HG02610 (cell line): Measurements from ENCODE around the gene OLFML1.
"Not testable (repeated sequence)": the region's sequence is repeated elsewhere in the genome, so short reads cannot be mapped to it uniquely, and the experiment has no call there.

Experiments used
- ATAC-seq: cut with Tn5 transposase; IDR thresholded peaks from one replicate; pipeline ENCODE4 v1.9.1; 2021; ENCODE audit warnings: mild to moderate bottlenecking, moderate library complexity; ENCODE audit not compliant: unreplicated experiment

The OLFML1 gene

DNA sequence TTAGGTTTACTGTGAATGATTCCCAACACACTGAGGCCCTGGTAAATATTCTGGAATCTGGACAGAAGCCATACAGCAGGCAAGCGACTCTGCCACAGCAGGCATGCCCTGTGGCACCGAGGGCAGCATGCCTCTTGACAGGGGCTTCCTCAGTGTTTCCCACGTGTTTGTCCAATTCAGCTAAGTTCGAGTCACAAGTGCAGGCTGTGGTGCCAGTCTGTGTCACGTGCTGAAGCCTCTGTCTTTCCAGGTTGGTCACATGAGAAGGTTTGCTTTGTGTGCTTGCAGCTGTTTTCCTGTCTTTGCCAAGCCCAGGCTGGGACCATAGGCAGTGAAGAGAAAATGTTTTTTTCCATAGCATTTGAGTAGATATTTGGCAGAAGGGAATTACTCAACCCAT, 26.1 kb downstream of the OLFML1 start:
- no peak for ATAC-seq

DNA sequence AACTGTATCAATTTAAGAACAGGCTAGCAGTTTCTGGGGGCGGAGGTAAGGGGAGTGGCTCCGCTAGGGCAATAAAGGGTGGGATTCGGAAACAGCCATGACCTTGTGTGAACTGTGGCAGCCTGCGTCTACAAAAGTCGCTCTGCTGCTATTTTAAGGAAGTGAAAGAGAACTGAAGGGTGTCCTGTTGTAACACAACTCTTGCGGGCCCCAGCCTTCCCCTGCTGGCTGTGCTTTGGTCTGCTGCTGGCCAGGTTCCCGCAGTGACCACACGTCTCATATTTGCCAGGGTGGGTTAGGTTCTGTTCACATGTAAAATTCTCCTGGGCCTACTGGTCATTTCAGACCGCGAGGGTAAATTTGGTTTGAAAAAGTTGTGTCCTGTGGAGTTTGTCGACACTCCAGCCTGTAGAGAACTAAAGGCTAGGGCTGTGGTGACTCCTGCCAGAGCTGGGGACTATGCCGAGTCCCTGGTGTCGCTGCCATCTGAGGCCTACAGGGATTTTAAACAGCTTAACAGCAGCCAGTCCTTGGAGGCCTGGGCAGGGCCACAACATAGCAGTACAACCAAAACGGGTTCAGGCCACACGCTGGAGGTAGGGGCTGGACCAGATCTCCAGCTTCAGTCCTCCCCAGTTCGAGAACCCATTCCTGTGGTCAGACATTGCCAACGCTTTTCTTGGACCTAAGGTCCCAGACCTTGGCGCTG, 27.4 kb downstream of the OLFML1 start:
- peak; percentile 64 for ATAC-seq

DNA sequence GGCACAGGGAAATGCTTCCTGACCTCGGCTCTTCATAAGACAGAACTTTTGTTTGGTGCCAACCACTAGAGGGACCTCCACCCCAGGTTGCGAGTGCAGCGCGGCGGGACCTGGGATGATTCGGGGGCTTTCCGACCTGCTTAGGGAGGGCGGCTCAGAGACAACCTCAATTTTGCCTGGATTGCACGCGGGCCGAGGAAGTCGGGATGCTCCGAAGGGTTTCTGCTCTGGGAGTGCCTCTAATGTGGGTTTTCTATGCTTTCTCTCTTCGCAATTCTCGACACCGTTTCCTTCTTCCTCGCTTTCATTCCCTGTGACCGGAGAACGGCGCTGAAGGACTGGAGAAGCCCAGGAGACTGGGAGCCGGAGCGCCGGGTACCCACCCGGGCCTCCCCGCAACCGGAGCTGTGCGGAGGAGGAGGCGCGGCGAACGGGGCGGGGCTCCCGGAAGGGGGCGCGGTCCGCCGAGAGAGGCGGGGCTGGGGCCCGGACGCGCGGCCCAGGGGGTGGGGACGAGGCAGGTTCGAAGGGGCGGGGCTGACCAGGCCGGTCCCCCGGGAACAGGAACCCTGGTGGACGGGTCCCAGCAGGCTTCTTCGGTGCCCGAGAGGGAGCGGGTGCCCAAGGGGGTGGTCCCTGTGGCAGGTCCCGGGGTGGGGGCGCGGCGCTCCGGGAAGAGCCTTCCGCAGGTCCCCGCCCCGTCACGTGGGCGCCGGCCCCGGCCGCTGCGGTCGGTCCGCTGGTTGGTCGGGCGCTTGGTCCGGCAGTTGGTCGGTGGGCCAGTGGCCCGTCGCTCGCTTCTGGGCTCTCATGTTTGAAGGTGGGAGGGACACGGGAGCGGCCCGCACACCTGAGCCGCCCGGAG, 28.2 kb downstream of the OLFML1 start, which contains the start of gene PPFIBP2:
PPFIBP2 (plus strand) TSS at position 766 of the 865 bp plus-strand sequence. CDS start 35,477 bp downstream, outside the sequence.
- peak; percentile 74 for ATAC-seq

DNA sequence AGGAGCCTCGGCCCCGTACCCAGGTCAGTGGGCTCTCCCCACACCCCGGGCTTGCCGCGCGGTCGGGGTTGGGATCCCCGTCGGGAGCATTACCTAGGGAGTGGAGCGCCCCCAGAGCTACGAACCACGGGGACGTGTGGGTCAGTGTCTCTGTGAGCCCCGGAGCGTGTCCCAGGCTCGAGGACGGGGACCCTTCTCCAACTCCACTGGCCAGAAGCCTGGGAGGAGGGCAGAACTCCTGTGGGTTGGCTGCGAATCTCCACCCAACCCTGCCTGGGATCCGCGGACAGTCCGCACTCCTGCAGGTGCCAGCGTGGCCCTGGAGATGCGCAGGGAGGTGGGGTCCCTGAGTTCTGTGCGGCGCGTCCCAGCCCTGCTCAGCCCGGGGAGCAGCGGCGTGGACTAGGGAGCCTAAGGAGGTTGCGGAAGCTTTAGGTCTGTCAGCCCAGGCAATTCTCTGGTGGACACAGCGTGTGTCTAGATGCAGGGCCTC, 28.8 kb downstream of the OLFML1 start:
- ATAC-seq: no peak

DNA sequence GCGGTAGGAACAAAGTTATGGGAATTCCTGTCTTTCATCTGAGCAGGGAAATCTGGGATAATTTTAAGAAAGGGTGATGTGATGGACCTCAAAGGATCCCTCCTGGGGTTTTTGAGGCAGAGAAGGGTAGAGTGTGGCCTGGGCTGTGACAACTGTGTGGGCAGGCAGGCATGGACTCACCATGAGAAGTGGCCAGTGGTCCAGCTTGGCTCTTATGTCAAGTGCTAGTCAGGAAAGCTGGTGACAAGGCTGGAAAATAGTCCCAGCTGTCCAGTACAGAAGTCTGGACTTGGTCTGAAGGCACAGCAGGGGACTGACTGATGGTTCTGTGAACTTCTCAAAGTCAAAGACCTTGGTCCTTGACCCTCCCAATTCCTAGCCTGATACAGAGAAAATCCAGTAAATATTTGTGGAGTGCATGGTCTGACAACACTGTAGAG, 30.2 kb downstream of the OLFML1 start:
- no peak for ATAC-seq

DNA sequence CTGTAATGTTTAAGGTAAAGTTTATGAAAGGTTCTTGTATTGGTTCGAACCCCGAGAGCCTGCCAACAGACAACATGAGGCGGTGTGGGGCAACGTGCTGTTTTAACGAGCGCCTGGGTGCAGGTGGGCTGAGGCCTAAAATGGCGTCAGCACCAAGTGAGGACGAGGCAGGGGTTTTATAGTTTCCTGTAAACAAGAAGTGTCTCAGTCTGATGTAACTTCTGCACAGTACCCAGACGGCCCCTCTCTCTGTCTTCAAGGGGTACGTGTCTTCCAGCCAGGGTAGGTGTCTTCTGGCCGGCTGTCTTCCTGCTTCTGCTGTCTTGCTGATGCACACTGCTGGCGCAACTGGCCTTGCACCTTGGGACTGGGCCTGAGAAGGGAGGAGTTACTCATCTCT, 31.2 kb downstream of the OLFML1 start:
- ATAC-seq: no peak

DNA sequence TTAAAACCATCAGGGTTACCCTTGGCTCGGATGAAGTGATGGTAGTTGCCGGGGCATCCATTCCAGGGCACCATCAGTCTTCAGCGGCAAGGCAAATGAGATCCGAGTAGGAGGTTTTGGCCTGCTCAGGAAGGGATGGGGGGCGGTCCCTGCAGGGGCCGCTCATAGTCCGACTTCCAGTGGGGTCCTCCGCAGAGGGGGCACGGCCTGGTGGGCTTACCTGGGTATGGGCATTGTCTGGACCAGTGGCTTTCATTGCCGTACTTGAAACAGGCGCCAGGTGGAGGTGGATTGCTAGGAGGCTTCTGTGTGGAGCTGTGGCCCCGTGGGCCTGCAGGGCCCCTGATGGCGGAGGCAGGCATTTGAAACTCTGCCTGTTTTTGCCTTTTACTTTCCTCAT, 32.4 kb downstream of the OLFML1 start:
- not testable (repeated sequence) for ATAC-seq

DNA sequence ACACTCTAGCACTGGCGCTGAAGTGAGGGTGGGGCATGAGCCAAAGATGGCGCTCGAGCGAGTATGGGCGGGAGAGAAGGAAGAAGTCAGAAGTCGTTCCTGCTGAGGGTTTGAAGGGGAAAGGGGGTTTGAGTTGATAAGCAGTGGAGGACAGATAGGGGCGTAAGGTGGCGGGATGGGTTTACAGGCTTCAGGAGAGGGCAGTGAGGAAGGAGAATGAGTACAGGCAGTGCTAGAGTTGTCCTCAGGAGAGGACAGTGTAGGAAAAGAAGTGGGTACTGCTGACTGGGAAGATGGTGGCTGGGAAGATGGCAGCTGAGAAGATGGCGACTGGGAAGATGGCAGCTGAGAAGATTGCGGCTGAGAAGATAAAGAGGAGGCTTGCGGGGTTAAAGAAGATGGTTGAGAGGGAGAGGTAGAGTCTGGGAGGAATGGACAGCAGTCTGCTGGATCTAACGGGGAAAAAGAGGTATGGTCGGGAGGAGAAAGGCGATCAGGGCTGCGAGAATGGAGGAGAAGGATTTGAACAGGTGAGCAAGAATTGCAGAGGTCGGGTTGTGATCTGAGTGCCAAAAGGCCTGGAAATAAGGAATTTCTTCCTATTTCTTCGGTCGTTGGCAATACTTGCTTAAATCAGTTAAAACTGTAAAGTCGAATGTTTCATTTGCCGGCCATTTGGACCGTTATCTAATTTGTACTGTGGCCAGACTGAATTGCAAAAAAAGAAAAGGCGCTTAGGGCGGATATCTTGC, 33.7 kb downstream of the OLFML1 start:
- ATAC-seq: no peak

DNA sequence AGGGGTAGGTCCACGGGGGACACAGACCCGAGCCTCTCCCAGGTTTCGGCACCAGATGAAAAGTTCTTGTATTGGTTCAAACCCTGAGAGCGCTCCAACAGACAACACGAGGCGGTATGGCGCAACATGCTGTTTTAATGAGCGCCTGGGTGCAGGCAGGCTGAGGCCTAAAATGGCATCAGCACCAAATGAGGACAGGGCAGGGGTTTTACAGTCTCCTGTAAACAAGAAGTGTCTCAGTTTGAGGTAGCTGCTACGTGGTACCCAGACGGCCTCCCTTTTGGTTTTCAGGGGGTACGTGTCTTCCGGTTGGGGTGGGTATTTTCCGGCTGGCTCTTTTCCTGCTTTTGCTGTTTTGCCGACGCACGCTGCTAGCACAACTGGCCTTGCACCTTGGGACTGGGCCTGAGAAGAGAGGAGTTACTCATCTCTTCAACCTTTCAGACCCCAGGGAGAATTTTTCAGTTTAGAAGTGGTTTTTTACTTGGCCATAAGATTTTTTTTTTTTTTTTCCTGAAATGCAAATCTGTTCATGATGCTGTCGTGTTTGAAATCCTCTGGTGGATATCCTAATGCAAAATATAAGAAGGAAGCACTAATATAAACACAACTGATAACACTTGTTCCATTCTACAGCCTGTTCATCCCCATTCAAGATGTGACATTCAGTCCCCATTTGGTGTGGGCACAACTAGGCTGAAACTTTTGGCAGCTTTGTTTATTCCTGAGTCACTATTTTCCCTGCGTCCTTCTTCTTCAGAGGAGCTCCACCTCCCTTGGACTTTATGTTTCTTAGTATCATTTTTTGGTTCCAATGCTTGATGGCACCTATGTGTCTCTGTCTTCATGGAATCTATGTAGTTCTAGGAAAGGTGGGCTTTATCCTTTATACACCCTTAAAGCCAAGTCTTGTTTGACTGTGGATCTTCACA, 35.0 kb downstream of the OLFML1 start:
- peak; percentile 65 for ATAC-seq

DNA sequence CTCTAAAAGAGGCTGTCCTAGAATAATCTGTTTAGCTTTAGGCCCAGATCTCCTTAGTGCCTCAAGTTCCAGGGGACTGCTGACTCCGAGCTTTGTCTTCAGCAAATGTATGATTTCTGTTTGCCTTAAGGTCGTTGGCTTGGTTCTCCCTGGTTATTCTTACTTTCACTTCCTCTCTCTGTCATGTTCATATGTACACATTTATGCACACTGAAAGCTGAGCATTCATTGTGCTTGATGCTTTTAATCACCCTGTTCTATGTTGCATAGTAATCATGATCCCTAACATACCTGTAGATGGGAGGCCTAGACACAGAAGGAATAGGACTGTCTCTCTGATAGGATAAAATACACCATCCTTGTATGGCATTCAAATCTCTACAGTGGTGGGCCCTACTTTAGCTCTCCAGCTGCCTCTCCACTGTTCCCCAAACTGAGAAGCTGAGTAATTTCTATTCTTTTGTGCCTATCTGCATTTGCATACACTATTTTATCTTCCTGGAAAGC, 35.7 kb downstream of the OLFML1 start:
- ATAC-seq: peak; percentile 72

DNA sequence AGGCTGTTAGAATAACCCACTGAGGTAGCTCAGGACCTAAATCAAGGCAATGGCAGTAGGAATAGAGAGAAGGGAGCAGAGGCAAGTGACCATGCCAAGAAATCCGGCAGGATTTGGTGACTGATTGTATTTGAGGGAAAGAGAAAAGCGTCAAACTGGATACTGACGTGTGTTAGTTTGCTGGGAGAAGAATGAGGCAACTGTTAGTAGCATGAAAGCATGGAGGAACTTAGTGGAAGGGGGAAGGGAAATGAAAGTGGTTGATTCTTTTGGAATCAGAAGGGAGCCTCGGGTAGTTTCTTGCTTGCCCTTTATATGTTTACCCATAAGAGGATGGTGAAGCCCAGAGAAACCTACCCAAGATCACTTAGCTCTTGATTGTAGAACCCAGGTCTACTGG, 36.8 kb downstream of the OLFML1 start:
- ATAC-seq: no peak

DNA sequence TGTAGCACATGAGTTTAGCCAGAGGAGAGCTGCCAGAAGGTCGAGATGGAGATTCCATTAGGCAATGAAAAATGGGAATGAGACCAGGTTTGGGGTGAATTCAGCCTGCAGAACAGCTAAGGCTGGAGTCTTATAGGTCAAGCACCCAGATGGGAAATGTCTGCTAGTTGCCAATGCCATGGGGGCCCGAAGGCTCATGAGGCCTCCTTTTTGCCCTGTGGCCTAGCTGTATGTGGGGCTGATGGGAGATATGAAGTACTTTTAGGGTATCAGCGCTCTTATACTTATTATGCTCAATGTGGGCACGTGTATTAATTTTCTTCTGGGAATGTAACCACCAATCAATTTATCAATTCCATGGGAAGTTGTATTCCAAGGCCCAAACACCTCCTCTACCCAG, 37.2 kb downstream of the OLFML1 start:
- no peak for ATAC-seq

DNA sequence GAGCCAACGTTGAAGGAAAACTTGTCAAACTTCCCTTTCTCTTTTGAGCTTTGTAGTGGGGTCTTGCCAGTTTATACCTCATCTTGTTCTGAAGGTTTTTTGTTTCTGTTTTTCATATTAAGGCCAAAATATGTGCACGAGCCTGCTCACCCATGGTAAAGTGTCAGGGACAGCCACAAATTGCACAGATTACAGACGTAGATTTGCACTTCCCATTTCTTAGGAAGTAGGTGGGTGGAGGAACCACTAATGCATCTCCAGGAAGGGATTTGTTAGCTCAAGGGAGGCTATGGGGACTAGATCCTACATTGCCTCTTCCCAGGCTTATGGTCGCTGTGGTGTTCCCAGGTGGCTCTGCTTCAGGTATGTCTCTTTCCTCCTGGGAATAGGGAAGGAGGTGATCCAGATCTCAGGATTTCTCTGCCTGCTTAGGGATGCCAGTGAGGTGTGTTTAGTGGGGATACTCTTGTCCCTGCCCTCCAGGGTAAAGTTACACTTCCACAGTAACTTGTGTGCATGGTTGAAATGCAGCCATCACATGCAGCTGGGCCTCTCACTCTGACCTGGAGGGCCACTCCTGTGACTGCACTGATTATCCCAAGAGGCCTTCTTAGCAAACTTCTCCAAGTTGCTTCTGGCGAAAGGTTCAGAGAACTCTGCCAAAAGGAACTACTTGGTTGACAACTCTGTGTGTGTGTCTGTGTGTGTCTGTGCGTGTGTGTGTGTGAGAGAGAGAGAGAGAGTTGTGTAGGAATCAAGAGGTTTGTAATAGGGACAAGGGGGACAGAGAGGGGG, 38.3 kb downstream of the OLFML1 start:
- ATAC-seq: no peak

DNA sequence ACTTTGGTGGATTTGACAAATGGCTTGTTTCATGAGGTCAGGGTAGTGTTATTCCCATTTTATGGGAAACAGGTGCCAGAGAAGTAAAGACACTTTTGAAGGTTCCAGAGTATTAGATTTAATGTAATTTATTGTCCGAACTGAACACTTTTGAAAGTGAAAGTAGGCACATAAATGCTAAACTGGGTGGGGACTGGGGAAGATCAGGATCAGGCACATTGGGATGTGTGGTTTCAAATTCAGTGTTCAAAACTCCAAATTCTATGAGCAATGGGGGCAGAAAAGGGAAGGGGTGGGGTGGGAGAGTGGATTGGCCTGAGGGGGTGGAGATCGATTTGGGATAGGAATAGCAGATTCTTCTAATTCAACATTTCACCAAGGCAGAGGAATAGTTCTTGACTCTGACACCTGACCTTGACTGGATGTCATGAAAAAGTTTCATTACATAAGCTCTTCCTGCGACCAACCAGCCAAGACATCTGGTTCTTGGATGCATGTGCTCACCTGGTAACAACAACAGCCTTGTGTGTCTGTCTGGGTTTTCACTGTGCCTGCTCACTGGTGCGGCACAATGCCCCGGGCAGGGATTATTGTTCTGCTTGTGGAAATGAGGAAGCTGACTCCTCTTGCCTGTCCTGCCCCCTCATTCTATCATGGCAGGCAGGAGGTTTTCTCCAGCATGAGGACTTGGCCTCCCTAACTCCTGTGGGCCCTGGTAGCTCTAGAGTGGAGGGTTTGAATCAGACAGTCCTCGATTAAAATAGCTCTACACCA, 39.3 kb downstream of the OLFML1 start:
- ATAC-seq: no peak

DNA sequence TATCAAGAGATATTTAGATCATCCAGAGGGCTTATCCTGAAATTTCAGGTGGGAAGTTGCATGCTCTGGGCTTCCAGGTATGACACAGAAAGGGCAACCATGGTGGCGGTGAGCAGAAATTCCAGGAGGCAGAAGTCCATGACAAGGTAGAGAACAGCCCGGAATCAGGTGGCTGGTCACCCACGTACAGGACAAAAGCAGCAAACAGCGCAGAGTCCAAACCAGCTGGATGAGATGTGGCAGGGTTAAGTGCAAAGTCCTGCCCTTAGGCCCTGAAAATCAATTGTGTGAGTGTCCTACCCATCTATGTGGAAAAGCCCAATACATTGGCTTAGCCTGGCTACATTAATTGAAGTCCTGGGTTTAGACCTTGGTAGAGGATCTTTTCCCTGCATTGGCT, 40.1 kb downstream of the OLFML1 start:
- ATAC-seq: no peak

DNA sequence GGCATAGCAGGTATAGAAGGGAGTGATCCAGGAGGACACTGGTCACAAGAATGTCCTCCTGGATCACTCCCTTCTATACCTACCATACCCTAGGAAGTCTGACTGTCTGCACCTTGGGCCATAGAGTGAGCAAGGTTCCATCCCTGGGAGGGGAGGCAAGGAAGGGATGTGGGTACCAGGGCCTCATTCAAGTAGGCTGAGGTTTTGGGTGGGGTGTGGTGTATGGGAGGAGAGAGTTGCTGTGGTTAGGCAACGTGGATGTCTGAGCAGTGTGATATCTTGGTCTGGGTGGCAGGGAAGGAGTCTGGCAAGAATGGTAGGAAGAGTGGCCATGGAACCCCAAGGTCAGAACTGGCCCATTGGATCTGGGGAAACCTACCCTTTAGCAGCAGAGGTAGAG, 41.7 kb downstream of the OLFML1 start:
- ATAC-seq: no peak

DNA sequence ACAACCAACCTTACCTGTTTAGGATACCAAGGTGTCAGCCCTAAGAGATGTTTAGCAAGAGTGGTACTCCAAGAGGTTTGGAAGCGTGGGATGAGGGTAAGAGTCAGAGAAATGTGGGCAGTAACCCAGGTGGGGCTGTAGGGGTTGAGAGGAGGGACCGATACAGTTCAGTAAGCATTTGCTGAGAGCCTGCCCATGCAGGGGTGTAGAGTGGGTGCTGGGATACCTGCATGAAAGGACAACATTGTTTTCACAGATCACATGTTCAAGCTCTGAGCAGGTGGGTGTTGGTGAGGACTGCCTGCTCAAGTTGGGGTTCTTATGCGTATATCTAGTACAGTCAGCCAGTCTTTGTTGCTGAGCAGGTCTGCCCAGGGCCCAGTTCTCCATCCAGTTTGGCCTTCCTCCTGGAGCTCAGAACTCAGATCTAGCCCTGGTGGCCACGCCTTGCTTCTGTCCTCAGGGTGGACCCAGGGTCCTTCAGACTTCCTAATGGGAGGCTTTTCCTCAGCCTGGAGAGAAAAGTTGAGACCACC, 43.3 kb downstream of the OLFML1 start:
- ATAC-seq: no peak

DNA sequence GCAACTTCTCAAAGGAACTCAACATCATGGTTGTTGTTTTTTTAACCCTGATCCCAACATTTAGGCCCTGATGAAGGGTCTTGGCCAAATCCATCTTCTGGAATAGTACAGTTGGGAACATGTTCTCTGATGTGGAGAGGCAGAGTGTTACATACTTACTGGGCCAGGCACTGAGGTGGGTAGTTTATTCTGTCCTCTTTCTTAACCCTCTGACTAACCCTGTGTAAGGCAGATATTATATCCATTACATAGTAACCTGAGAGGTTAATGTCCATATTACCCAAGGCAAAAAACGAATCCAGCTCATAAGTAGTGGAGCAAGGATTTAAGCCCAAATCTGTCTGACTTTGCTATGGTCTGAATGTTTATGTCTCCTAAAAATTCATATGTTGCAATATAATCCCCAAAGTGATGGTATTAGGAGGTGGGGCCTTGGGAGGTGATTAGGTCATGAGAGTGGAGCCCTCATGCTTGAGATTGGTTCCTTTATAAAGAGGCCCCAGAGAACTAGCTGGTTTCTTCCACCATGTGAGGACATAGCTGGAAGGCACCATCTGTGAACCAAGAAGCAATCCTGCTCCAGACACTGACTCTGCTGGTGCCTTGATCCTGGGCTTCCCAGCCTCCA, 44.8 kb downstream of the OLFML1 start:
- no peak for ATAC-seq
